GM12878 (cell line): ENCODE measurements around the gene WDR11. TPM values are rescaled to one million over a fixed set of nuclear protein-coding genes. Genes with fewer than 3 reads are reported as not detected.

Experiments used
- ATAC-seq: fragments of 200-7000 bp; cut with Tn5 transposase; 3 replicates; pipeline ENCODE4 v1.9.1; 2020; ENCODE audit warnings: mild to moderate bottlenecking, moderate library complexity
- BruUV-seq: library from RNA; stranded (reverse); fragments of 400-500 nt; replicated peaks from 2 replicates; lab custom pipeline; 2021; lab: Mats Ljungman, UMichigan
- CTCF ChIA-PET: fragments of 300-600 bp; sonication (Branson Sonifier 250); formaldehyde crosslinking; extraction: SDS; loops from one replicate; lab custom pipeline; 2021; ENCODE audit warnings: inconsistent platforms; lab: Yijun Ruan, JAX
- POLR2A ChIA-PET: fragments of 350-600 bp; formaldehyde crosslinking; extraction: SDS; loops from one replicate; lab custom pipeline; 2021; ENCODE audit warnings: inconsistent platforms; lab: Charles Lee
- RAD21 ChIA-PET: fragments of 300-600 bp; sonication (Branson Sonifier 250); formaldehyde crosslinking; loops from one replicate; lab custom pipeline; 2023; ENCODE audit warnings: antibody characterized with exemption; ENCODE audit not compliant: unreplicated experiment; lab: Charles Lee
- SMC1A ChIA-PET: fragments of 300-600 bp; sonication (Branson Sonifier 250); formaldehyde crosslinking; loops from one replicate; lab custom pipeline; 2023; ENCODE audit not compliant: unreplicated experiment, uncharacterized antibody; lab: Charles Lee
- DNase-seq: peaks from one replicate; pipeline ENCODE4 v3.0.0-alpha.2; 2011; ENCODE audit warnings: low read depth, low spot score
- FAIRE-seq: peaks from 3 replicates; lab custom pipeline; 2011; peaks lifted over from hg19 to GRCh38; lab: Jason Lieb, UNC
- H2AFZ ChIP-seq: 2 replicates; pipeline ENCODE4 v1.6.0; 2011; ENCODE audit warnings: low read depth, low read length, control low read depth; ENCODE audit not compliant: control insufficient read depth
- H3K27ac ChIP-seq: 2 replicates; pipeline ENCODE4 v1.5.1; 2011; ENCODE audit warnings: control low read depth; ENCODE audit not compliant: control insufficient read depth, insufficient read depth
- H3K27me3 ChIP-seq, 2 experiments: replicated peaks in 1 of 2; 2 replicates each; pipeline versions ENCODE4 v1.6.0 to v1.6.1; 2011; ENCODE audit warnings: low read length in 1 of 2; ENCODE audit not compliant: control insufficient read depth in 2 of 2, insufficient read depth in 2 of 2
- H3K36me3 ChIP-seq, 2 experiments: 2 replicates each; pipeline ENCODE4 v1.5.1; 2011; ENCODE audit warnings: low read length in 1 of 2; ENCODE audit not compliant: control insufficient read depth in 2 of 2, insufficient read depth in 2 of 2
- H3K4me1 ChIP-seq: 2 replicates; pipeline ENCODE4 v1.6.1; 2011; ENCODE audit warnings: mild to moderate bottlenecking, low read length, moderate library complexity, mixed read lengths; ENCODE audit not compliant: control insufficient read depth, insufficient read depth
- H3K4me2 ChIP-seq: 2 replicates; pipeline ENCODE4 v1.6.0; 2011; ENCODE audit warnings: control low read depth; ENCODE audit not compliant: control insufficient read depth, insufficient read depth
- H3K4me3 ChIP-seq: fragments of 200-600 bp; sonication (generic); 2 replicates; pipeline ENCODE4 v1.5.1; 2016
- H3K79me2 ChIP-seq: 2 replicates; pipeline ENCODE4 v1.6.0; 2011; ENCODE audit warnings: low read length; ENCODE audit not compliant: control insufficient read depth, insufficient read depth
- H3K9ac ChIP-seq: 2 replicates; pipeline ENCODE4 v1.8.0; 2011; ENCODE audit warnings: low read length, control low read depth, mixed read lengths; ENCODE audit not compliant: control insufficient read depth, insufficient read depth
- H3K9me3 ChIP-seq: replicated peaks from 3 replicates; pipeline ENCODE4 v1.5.1; 2011; ENCODE audit warnings: mild to moderate bottlenecking, low read length; ENCODE audit not compliant: control insufficient read depth, insufficient read depth
- H4K20me1 ChIP-seq: 2 replicates; pipeline ENCODE4 v1.6.0; 2011; ENCODE audit not compliant: control insufficient read depth, insufficient read depth
- BCL11A ChIP-seq: IDR thresholded peaks from 2 replicates; pipeline ENCODE4 v1.6.1; 2011; ENCODE audit warnings: low read depth, low read length
- HCFC1 ChIP-seq: fragments of 150-350 bp; IDR thresholded peaks from 2 replicates; pipeline ENCODE4 v1.6.1; 2014; ENCODE audit warnings: low read length
- LARP7 ChIP-seq: fragments of 450-650 bp; IDR thresholded peaks from 2 replicates; pipeline ENCODE4 v1.6.1; 2017; ENCODE audit warnings: mild to moderate bottlenecking
- PAX8 ChIP-seq: fragments of 450-650 bp; IDR thresholded peaks from 2 replicates; pipeline ENCODE4 v1.6.1; 2017; ENCODE audit warnings: mild to moderate bottlenecking, moderate library complexity
- POLR2A ChIP-seq: IDR thresholded peaks from 2 replicates; pipeline ENCODE4 v1.6.1; 2011; ENCODE audit warnings: low read depth, mild to moderate bottlenecking, low read length
- PRDM15 ChIP-seq: fragments of 450-650 bp; formaldehyde crosslinking; IDR thresholded peaks from 2 replicates; pipeline ENCODE4 v1.4.0; 2020; ENCODE audit warnings: mild to moderate bottlenecking, moderate library complexity
- RFX5 ChIP-seq: IDR thresholded peaks from 2 replicates; pipeline ENCODE4 v1.6.1; 2011; ENCODE audit warnings: low read depth, low read length, improper control_type of control experiment
- SUZ12 ChIP-seq: fragments of 200-600 bp; sonication (generic); IDR thresholded peaks from one replicate; pipeline ENCODE4 v1.6.1; 2018; ENCODE audit warnings: antibody characterized with exemption, mild to moderate bottlenecking; ENCODE audit not compliant: unreplicated experiment
- TBL1XR1 ChIP-seq: IDR thresholded peaks from 2 replicates; pipeline ENCODE4 v1.6.1; 2012; ENCODE audit warnings: low read depth, low read length, improper control_type of control experiment
- TCF12 ChIP-seq: IDR thresholded peaks from 2 replicates; pipeline ENCODE4 v1.6.1; 2011; ENCODE audit warnings: low read depth, mild to moderate bottlenecking, low read length
- ZNF24 ChIP-seq: fragments of 450-650 bp; IDR thresholded peaks from 2 replicates; pipeline ENCODE4 v1.6.1; 2017; ENCODE audit warnings: antibody characterized with exemption, mild to moderate bottlenecking
- ZNF622 ChIP-seq: fragments of 450-650 bp; IDR thresholded peaks from 2 replicates; pipeline ENCODE4 v1.6.1; 2017; ENCODE audit warnings: mild to moderate bottlenecking, inconsistent platforms
- WGBS: methylation state at CpG from one replicate; pipeline ENCODE4 v1.1.6; 2016; ENCODE audit warnings: low lambda C conversion rate; ENCODE audit not compliant: insufficient replicate concordance, insufficient coverage; ENCODE audit errors: missing lambda C conversion rate; 5-methylcytosine and 5-hydroxymethylcytosine counted together
- in situ Hi-C: fragments of 300-500 bp; cut with MboI; formaldehyde crosslinking; loops from 9 replicates; pipeline ENCODE4 v1.14.3; 2018; ENCODE audit warnings: mixed read lengths
- intact Hi-C: fragments of 100-400 bp; cut with micrococcal nuclease; formaldehyde crosslinking; loops from one replicate; pipeline ENCODE4 v1.14.2; 2022; ENCODE audit not compliant: unreplicated experiment
- polyA plus RNA-seq, 11 experiments: library from polyadenylated mRNA; depleted of rRNA in 4 of 11; unstranded in 6 of 11; stranded (reverse) in 5 of 11; fragments of >200 nt; fragmentation: Nextera tagmentation in 4 of 11; fragmentation: Illumina TruSeq in 1 of 11; extraction: Ambion mirVana in 4 of 11; extraction: Trizol in 1 of 11; gene quantifications; 1 replicate in 1 of 11; 2 replicates in 10 of 11; pipeline versions ENCODE4 v1.2.1 to v1.2.3, GENCODE V29; 2011 to 2016; ENCODE audit warnings: inconsistent platforms in 2 of 11, missing spikeins in 2 of 11, low read depth in 1 of 11
- total RNA-seq, 4 experiments: library from RNA; depleted of rRNA in 3 of 4; stranded (reverse); fragments of >200 nt in 3 of 4; fragmentation: Illumina TruSeq in 1 of 4; extraction: Trizol in 1 of 4; gene quantifications; 2 replicates each; pipeline versions ENCODE4 v1.2.1 to v1.2.3, GENCODE V29; 2013 to 2021
- TF ChIP-seq, protein P1 (sequence below): IDR thresholded peaks from 2 replicates; pipeline ENCODE4 v1.6.1; 2012; ENCODE audit warnings: low read depth, low read length, improper control_type of control experiment

The WDR11 gene
- total and polyA plus RNA-seq, 10 of the 15 experiments (the other 5 are each of a cell fraction or from before 2014, with no cell fraction given) = 21.3 to 132 (median 42.6) TPM

GRCh38 chr10:120819366-120819765 is 31.8 kb upstream of the WDR11 start:
- TF ChIP-seq POLR2A (no peak), ZNF24 (no peak), BCL11A (no peak), TBL1XR1 (no peak), TCF12 (no peak), PRDM15 (CRISPR knock-in tag) (no peak), HCFC1 (no peak), SUZ12 (no peak), RFX5 (no peak), ZNF622 (no peak), LARP7 (no peak), PAX8 (no peak)
- TF ChIP-seq, protein P1, sequence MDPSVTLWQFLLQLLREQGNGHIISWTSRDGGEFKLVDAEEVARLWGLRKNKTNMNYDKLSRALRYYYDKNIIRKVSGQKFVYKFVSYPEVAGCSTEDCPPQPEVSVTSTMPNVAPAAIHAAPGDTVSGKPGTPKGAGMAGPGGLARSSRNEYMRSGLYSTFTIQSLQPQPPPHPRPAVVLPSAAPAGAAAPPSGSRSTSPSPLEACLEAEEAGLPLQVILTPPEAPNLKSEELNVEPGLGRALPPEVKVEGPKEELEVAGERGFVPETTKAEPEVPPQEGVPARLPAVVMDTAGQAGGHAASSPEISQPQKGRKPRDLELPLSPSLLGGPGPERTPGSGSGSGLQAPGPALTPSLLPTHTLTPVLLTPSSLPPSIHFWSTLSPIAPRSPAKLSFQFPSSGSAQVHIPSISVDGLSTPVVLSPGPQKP = no peak
- FAIRE-seq (no peak), ATAC-seq (no peak), DNase-seq (no peak)
- no peaks in the 10 kb centered on the region for H3K4me1 ChIP-seq
- 47% methylated on average over 6 of the region's 6 CpGs for WGBS
- ChIA-PET CTCF (interaction anchor here (1.4 kb wide), 1 partner anchor 11 kb away, joined by 4 read pairs; no protein-coding TSS in a partner anchor), SMC1A (no interaction called here), RAD21 (no interaction called here), POLR2A (no interaction called here)
- no peaks in the 10 kb centered on the region for H4K20me1 ChIP-seq
- H3K9ac ChIP-seq = no peak overlapping the region
- no TSS peak for BruUV-seq
- intact Hi-C loops (no loop called here), in situ Hi-C loops (no loop called here)
- no peaks in the 10 kb centered on the region for H3K79me2 ChIP-seq
- H2AFZ ChIP-seq = no peak overlapping the region
- H3K27me3 ChIP-seq = no peaks in the 10 kb centered on the region
- no peaks in the 10 kb centered on the region; the same call in 2 of the 3 replicates for H3K9me3 ChIP-seq
- no peak overlapping the region for H3K4me2 ChIP-seq
- no peaks in the 10 kb centered on the region for H3K36me3 ChIP-seq
- no peak overlapping the region for H3K27ac ChIP-seq
- H3K4me3 ChIP-seq = no peak overlapping the region
